ENCODE data around the gene MYO3B. TPM values are rescaled to one million over a fixed set of nuclear protein-coding genes. Genes with fewer than 3 reads are reported as not detected.
A peak's percentile ranks its signal among the peaks of the same experiment; 100 is the strongest.

MYO3B gene
- total RNA-seq, 1 experiment from 2014 or later = 0.63 TPM

DNA sequence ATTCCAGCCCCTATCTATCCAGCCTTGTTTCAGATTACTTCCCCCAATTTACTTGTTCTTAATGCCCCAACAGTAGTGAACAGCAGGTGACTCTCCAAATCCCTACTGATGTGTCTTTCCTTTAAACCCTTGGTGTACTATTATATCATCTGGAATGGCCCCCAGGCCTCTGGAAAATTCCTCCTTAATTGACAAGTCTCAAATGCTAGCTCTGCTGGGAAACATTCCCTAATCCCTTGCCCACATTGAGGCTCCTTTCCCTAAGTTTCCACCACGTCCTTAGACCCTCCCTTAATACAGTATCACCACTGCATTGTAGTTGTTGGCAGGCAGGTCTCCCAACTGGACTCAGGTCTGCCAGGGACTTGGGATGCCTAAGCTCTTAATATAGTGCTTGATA is 41.0 kb downstream of the MYO3B start:
- Histone ChIP-seq H3K9ac (ENCODE audit: extremely low read depth, insufficient read length, low read length) (no peak overlapping the region), H3K4me1 (ENCODE audit: insufficient read depth, low read length) (peaks cover 10% of the 10 kb centered on the region; the same call in 1 of the 2 replicates), H3K23me2 (ENCODE audit: insufficient read length, low read depth, low read length, poor library complexity, severe bottlenecking) (no peaks in the 10 kb centered on the region), H3K27ac (ENCODE audit: insufficient read length, low read depth, low read length) (no peak overlapping the region), H3K23ac (ENCODE audit: insufficient read length, low read depth, low read length) (no peak overlapping the region), H2AK5ac (ENCODE audit: insufficient read length, low read length) (no peak overlapping the region), H2BK15ac (ENCODE audit: low read depth, low read length) (no peak overlapping the region), H3K4me2 (ENCODE audit: insufficient read depth, insufficient read length, low read length) (no peak overlapping the region), H4K8ac (replicated peaks; ENCODE audit: insufficient read length, low read depth, low read length) (no peak overlapping the region), H4K91ac (ENCODE audit: insufficient read length, low read depth, low read length) (no peak overlapping the region), H4K5ac (ENCODE audit: insufficient read length, low read depth, low read length) (no peak overlapping the region), H2AFZ (ENCODE audit: low read length) (no peak overlapping the region), H2BK20ac (ENCODE audit: low read depth, low read length, poor library complexity, severe bottlenecking) (no peak overlapping the region), H2BK12ac (ENCODE audit: insufficient read length, low read depth, low read length) (peak overlapping the region; percentile 76), H2BK120ac (ENCODE audit: low read depth, low read length, poor library complexity, severe bottlenecking) (no peak overlapping the region), H3K56ac (ENCODE audit: insufficient read length, low read depth, low read length) (no peak overlapping the region), H3K27me3 (ENCODE audit: insufficient read depth, low read length) (no peaks in the 10 kb centered on the region), H3K9me3 (ENCODE audit: control insufficient read depth, low read depth, low read length) (no peaks in the 10 kb centered on the region), H3K14ac (ENCODE audit: insufficient read depth, low read length) (no peak overlapping the region), H3K18ac (ENCODE audit: insufficient read length, low read depth, low read length) (no peak overlapping the region), H3K4ac (ENCODE audit: low read depth, low read length) (no peak overlapping the region), H4K20me1 (ENCODE audit: control insufficient read depth, insufficient read depth, insufficient read length) (no peaks in the 10 kb centered on the region), H3K79me1 (ENCODE audit: insufficient read depth, low read depth, low read length, poor library complexity, severe bottlenecking) (no peaks in the 10 kb centered on the region), H3K79me2 (ENCODE audit: insufficient read depth, low read length) (no peaks in the 10 kb centered on the region), H2BK5ac (ENCODE audit: insufficient read length, low read length) (no peak overlapping the region), H3T11ph (ENCODE audit: low read length) (no peak overlapping the region)
- Mint-ChIP-seq H3K4me1 (peaks cover 66 to 73% of the 10 kb centered on the region in 2 experiments), H3K27ac (no peak overlapping the region), H3K9me3 (no peaks in the 10 kb centered on the region), H3K27me3 (ENCODE audit: low read depth) (no peaks in the 10 kb centered on the region), H3K36me3 (ENCODE audit: insufficient read depth in 1 of 3, low read depth in 3 of 3) (no peaks in the 10 kb centered on the region; a peak in 2 of 7 replicates), H3K4me3 (no peak overlapping the region)
- DNase-seq = no peak
- TF ChIP-seq, protein P1, sequence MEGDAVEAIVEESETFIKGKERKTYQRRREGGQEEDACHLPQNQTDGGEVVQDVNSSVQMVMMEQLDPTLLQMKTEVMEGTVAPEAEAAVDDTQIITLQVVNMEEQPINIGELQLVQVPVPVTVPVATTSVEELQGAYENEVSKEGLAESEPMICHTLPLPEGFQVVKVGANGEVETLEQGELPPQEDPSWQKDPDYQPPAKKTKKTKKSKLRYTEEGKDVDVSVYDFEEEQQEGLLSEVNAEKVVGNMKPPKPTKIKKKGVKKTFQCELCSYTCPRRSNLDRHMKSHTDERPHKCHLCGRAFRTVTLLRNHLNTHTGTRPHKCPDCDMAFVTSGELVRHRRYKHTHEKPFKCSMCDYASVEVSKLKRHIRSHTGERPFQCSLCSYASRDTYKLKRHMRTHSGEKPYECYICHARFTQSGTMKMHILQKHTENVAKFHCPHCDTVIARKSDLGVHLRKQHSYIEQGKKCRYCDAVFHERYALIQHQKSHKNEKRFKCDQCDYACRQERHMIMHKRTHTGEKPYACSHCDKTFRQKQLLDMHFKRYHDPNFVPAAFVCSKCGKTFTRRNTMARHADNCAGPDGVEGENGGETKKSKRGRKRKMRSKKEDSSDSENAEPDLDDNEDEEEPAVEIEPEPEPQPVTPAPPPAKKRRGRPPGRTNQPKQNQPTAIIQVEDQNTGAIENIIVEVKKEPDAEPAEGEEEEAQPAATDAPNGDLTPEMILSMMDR (conservative IDR thresholded peaks at IDR 0.05) = no peak
- no CpG with 5 or more reads among the region's 1 CpG for WGBS (ENCODE audit: extremely low coverage, insufficient read length, low lambda C conversion rate)

Data from H9 (cell line).